B cell (primary cell): ENCODE measurements around the gene DSCAML1.

Experiments used
- EZH2 ChIP-seq: IDR thresholded peaks from 2 replicates; pipeline ENCODE4 v1.6.1; 2012; ENCODE audit warnings: borderline replicate concordance, low read depth, mild to moderate bottlenecking, moderate library complexity, low read length; ENCODE audit not compliant: insufficient read depth, poor library complexity, severe bottlenecking
- TF ChIP-seq, protein P1 (sequence below): fragments of 200-600 bp; IDR thresholded peaks from one replicate; pipeline ENCODE4 v1.8.0; 2022; ENCODE audit warnings: antibody characterized with exemption, mild to moderate bottlenecking

DNA sequence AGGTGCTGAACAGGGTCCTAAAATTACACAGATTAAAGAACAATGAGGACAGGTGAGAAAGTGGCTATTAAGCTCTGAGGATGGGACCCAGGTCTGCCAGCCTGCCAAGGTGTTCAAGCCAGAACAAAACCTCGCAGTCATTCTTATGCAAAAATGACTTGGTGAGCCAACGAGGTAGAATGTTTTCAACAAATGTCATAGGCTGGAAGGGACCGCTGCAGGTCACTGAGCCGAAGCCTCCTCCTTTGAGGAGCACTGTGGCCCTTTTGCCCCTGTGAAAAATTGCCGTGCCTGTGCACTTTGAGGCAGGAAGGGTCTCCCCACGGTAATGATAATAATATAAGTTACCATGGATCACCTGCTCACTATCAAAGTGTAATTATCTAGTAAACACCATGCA, 216.2 kb downstream of the DSCAML1 start:
- TF ChIP-seq, protein P1, sequence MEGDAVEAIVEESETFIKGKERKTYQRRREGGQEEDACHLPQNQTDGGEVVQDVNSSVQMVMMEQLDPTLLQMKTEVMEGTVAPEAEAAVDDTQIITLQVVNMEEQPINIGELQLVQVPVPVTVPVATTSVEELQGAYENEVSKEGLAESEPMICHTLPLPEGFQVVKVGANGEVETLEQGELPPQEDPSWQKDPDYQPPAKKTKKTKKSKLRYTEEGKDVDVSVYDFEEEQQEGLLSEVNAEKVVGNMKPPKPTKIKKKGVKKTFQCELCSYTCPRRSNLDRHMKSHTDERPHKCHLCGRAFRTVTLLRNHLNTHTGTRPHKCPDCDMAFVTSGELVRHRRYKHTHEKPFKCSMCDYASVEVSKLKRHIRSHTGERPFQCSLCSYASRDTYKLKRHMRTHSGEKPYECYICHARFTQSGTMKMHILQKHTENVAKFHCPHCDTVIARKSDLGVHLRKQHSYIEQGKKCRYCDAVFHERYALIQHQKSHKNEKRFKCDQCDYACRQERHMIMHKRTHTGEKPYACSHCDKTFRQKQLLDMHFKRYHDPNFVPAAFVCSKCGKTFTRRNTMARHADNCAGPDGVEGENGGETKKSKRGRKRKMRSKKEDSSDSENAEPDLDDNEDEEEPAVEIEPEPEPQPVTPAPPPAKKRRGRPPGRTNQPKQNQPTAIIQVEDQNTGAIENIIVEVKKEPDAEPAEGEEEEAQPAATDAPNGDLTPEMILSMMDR: no peak
- TF ChIP-seq EZH2: no peak
